NCI-H774 (cell line): ENCODE results near the gene PMM1.
A peak's percentile ranks its signal among the peaks of the same experiment; 100 is the strongest.
"Not testable (repeated sequence)": the region's sequence is repeated elsewhere in the genome, so short reads cannot be mapped to it uniquely, and the experiment has no call there.

ENCODE experiments used
- DNase-seq: peaks from one replicate; lab custom pipeline; 2025; lab: John Stamatoyannopoulos, UW

The PMM1 gene

GRCh38 chr22:41563051-41563711 is 26.5 kb downstream of the PMM1 start:
- no peak for DNase-seq

DNA sequence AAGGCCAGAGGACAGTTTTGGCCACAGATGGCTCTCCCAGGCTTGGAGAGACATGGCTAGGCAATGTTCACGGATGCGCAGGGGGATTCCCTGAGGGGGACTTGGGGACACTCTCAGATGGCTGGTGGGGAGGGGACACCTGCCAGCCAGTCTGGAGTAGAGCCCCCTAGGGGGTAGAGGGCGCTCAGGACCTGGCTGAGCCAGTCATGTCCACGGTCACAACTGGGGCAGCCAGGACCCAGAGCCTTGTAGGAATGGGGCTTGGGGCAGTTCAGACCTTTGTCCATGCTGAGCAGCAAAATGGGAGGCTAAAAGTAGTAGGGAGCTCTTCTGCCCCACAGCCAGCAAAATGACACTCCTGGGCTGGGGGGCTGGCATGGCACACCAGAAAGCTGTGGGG is 27.2 kb downstream of the PMM1 start:
- no peak for DNase-seq

- DNase-seq: no peak
These were observed 27.9 kb downstream of the PMM1 start for GRCh38 chr22:41561788-41562187.

DNA sequence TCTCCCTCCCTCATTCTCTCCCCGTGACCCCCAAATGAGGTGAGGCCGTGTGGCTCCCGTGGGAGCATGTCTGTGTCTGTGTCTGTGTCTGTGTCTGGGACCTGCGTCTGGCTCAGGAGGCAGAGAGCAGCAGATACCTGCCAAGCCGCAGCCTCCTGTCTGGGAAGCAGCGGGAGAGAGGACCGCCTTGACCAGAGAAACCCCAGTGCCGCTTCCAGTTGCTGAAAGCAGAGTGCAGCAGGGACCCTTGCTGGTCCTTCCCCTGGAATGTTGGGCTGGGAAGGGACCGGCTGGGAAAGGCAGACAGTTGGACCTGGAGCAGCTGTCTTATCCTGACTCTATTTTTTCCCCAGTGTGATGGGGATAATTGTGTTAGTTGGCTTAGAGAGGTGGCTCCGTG is 28.3 kb downstream of the PMM1 start:
- DNase-seq: no peak

GRCh38 chr22:41560095-41560471 is 29.6 kb downstream of the PMM1 start:
- no peak for DNase-seq

DNA sequence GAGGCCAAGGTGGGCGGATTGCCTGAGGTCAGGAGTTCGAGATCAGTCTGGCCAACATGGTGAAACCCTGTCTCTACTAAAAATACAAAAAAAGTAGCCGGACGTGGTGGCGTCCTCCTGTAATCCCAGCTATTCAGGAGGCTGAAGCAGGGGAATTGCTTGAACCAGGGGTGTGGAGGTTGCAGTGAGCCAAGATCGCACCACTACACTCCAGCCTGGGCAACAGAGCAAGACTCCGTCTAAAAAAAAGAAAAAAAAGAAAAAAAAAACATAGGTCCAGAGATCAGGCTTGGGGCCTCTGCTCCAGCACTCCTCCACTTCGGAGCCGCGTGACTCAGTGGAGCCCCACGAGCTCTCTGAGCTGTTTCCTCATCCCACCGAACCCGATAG is 31.4 kb downstream of the PMM1 start:
- not testable (repeated sequence) for DNase-seq

GRCh38 chr22:41557401-41558240 is 32.0 kb downstream of the PMM1 start:
- no peak for DNase-seq

GRCh38 chr22:41556561-41556960 is 33.1 kb downstream of the PMM1 start:
- DNase-seq: no peak

- DNase-seq: no peak
These were observed 34.2 kb downstream of the PMM1 start for GRCh38 chr22:41555325-41555982.

- DNase-seq: no peak
These were observed 37.6 kb downstream of the PMM1 start for GRCh38 chr22:41551877-41552582.

DNA sequence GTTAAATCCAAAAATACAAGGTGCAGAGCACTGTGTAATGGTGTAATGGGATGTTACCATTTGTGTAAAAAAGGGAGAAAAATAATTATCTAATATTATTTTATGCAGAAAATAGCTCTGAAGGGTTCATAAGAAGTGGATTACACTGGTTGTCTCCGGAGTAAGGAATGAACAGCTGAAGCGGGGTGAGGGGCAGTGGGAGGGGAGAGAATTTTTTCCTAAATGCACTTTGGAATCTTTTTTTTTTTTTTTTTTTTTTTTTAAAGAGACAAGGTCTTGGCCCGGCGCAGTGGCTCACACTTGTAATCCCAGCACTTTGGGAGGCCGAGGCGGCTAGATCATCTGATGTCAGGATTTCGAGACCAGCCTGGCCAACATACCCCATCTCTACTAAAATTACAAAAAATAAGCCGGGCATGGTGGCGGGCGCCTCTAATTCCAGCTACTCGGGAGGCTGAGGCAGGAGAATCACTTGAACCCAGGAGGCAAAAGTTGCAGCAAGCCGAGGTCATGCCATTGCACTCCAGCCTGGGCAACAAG is 38.6 kb downstream of the PMM1 start:
- DNase-seq: no peak

- no peak for DNase-seq
These were observed 40.8 kb downstream of the PMM1 start for GRCh38 chr22:41548830-41549211.

DNA sequence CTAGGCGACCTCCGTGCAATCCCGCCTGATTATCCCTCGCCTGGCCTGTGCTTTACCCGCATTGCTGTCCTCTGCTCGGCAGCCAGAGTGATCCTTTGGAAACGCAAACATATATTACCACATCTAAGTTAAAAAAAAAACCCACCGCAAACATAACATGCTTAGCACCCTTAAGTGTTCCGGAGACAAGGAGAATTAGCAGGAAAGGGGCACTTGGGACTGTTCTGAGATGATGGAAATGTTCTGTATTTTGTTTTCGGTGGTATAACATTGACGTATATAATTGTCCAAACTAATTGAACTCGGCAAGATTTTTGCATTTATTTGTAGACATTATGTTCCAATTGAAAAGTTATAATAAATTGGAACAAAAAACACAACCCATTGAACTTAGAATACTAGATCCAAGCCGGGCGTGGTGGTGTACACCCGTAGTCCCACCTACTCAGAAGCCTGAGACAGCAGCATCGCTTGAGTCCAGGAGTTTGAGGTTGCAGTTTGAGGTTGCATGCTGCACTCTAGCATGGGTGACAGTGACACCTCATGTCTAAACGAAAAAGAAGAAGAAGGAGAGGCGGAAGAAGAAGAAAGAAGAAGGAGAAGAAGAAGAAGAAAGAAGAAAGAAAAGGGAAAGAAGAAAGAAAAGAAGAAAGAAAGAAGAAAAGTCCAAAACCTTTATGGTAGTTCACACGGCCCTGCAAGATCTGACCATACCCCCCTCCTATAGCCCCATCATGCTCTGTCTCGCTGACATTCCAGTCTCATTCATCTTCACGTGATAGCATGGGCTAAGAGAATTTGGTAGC is 44.8 kb downstream of the PMM1 start:
- DNase-seq: no peak

DNA sequence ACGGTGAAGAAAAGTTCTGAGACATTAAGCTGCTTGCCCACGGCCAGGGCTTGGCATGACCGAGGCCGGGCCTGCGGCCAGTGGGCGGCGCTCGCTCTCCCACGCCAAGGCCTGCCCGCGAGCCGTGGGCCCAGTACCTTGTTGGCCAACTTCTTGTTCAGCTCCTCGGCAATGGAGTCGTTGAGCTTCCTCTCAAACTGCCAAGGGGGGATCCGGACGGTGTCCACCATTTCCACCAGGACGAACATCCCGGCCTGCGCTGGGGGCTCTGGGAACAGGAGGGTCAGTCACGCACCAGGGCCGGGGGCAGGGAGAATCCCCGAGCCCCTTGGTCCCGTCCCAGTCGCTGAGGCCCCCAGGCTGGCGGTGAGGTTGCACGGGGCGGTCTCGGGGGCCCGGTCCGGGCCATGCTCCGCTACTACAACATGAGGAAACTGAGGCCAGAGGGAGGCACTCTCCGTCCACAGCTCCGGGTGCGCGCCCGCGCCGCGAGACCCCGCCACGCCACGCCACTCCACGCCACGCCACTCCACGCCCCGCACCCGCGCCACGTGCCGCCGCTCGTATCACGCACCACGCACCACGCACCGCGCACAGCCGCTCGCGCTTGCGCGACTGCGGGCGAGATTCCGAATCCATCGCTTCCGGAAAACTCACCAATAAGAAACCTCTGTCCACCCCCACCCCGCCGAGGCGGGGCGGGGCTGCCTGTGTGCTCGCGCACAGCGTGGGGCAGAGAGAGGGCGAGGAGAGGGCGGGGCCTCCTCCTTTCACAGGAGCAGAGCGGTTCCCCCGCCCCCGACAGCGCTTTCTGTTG is 45.6 kb downstream of the PMM1 start, which contains the start of gene POLR3H:
Gene POLR3H (minus strand): TSS at position 617 of the 817 bp plus-strand sequence. CDS start 369 bp downstream, at position 248.
- DNase-seq: peak; percentile 88

- DNase-seq: no peak
These were observed 47.4 kb downstream of the PMM1 start for GRCh38 chr22:41542224-41542623.

GRCh38 chr22:41541484-41541883 is 48.2 kb downstream of the PMM1 start:
- DNase-seq: no peak

- DNase-seq: no peak
These were observed 49.3 kb downstream of the PMM1 start for GRCh38 chr22:41540365-41540764.

GRCh38 chr22:41540006-41540315 is 49.7 kb downstream of the PMM1 start:
- DNase-seq: no peak

GRCh38 chr22:41539146-41540005 is 50.3 kb downstream of the PMM1 start:
- DNase-seq: no peak

DNA sequence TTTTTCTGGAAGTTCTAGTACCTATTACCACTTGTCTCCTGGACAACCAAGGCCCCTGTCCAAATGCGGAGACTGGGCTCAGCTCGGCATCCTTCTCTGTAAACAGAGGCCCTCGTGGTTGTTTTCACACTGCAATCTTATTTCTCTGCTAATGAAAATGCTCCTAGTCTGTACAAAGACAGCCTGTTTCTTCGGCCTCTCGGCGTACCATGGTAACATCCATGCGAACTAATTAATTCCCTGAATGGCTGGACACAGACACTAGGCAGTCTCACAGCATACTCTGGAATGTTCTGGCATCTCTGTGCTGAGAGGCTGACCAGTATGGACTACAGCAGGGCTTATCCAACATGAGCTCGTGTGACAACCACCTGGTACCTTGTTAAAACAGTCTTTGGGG is 51.1 kb downstream of the PMM1 start:
- no peak for DNase-seq
